Measurements from ENCODE around the gene RNF26. TPM values are rescaled to one million over a fixed set of nuclear protein-coding genes. Genes with fewer than 3 reads are reported as not detected.
A peak's percentile ranks its signal among the peaks of the same experiment; 100 is the strongest.

RNF26 gene
- total RNA-seq, 1 donor from 2014 or later, result 27.9 TPM

- intact Hi-C loops (cut with micrococcal nuclease), result no loop called here
- DNase-seq (ENCODE audit: low spot score), result no peak
- Mint-ChIP-seq H3K27me3 (ENCODE audit: insufficient read depth) (peaks cover 24% of the 10 kb centered on the region), H3K9me3 (no peaks in the 10 kb centered on the region), H3K27ac (peak overlapping the region; percentile 91), H3K4me1 (ENCODE audit: low read depth) (peaks cover 35% of the 10 kb centered on the region), H3K36me3 (ENCODE audit: low read depth) (peaks cover 10% of the 10 kb centered on the region), H3K4me3 (peak overlapping the region; percentile 72)
Measured at GRCh38 chr11:119332111-119332765, 2.1 kb upstream of the RNF26 start.

DNA sequence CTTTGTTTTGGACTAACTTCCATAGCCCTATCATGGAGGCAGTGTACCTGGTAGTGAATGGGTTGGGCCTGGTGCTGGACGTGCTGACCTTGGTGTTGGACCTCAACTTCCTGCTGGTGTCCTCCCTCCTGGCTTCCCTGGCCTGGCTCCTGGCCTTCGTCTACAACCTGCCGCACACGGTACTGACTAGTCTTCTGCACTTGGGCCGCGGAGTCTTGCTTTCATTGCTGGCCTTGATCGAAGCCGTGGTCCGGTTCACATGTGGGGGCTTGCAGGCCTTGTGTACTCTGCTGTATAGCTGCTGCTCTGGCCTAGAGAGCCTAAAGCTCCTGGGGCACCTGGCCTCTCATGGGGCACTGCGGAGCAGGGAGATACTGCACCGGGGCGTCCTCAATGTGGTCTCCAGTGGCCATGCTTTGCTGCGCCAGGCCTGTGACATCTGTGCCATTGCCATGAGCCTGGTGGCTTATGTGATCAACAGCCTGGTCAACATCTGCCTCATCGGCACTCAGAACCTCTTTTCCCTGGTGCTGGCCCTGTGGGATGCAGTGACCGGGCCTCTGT, 846 bp downstream of the RNF26 start:
- peak overlapping the region; percentile 97 for H3K4me3 Mint-ChIP-seq
- peaks cover 21% of the 10 kb centered on the region for H3K27me3 Mint-ChIP-seq (ENCODE audit: insufficient read depth)
- intact Hi-C loops (cut with micrococcal nuclease), result no loop called here
- H3K4me1 Mint-ChIP-seq (ENCODE audit: low read depth), result peaks cover 53% of the 10 kb centered on the region
- peak overlapping the region; percentile 96 for H3K27ac Mint-ChIP-seq
- H3K9me3 Mint-ChIP-seq, result no peaks in the 10 kb centered on the region
- DNase-seq (ENCODE audit: low spot score), result no peak
- H3K36me3 Mint-ChIP-seq (ENCODE audit: low read depth), result peaks cover 22% of the 10 kb centered on the region

GRCh38 chr11:119335655-119336543, 1.6 kb downstream of the RNF26 start:
- H3K36me3 Mint-ChIP-seq (ENCODE audit: low read depth), result peaks cover 22% of the 10 kb centered on the region
- H3K4me3 Mint-ChIP-seq, result peak overlapping the region; percentile 97
- no peak for DNase-seq (ENCODE audit: low spot score)
- peak overlapping the region; percentile 66 for H3K27ac Mint-ChIP-seq
- peaks cover 53% of the 10 kb centered on the region for H3K4me1 Mint-ChIP-seq (ENCODE audit: low read depth)
- no peaks in the 10 kb centered on the region for H3K9me3 Mint-ChIP-seq
- intact Hi-C loops (cut with micrococcal nuclease), result no loop called here
- peaks cover 16% of the 10 kb centered on the region for H3K27me3 Mint-ChIP-seq (ENCODE audit: insufficient read depth)

DNA sequence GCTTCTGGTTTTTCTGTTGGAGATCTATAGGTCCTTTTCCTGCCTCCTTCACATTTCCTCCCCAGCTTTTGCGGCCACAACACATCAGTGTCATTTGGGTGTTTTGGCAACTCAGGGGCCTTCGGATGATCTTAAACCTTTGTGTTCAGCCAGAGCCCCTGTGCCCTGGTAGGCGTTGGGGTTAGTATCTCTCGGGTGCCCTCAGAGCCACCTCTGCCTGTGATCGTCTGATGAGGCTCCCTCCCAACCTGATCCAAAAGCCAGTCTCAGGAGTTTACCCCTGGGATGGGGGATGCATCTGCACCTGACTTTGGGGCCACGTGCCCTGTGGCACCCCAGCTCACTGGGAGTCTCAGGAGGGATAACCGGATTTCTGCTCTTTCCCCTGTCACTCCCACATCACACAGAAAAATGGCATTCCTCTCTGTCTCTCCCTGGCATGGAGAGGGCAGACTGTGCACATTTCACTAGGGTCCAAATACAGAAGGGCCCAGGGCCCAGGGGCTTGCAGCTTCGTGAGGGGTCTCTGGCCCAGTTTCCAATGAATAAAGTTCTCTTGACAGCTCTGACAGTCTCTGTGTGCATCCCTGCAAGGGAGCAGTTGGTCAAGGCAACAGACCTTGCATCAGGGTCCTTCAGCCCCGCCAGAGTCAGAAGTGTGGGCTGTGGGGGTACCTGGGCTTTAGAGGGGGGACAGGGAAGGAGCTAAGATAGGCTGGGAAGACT, 2.6 kb downstream of the RNF26 start:
- H3K36me3 Mint-ChIP-seq (ENCODE audit: low read depth), result peaks cover 22% of the 10 kb centered on the region
- peak overlapping the region; percentile 97 for H3K4me3 Mint-ChIP-seq
- H3K27me3 Mint-ChIP-seq (ENCODE audit: insufficient read depth), result peaks cover 25% of the 10 kb centered on the region
- no peaks in the 10 kb centered on the region for H3K9me3 Mint-ChIP-seq
- intact Hi-C loops (cut with micrococcal nuclease), result no loop called here
- no peak overlapping the region for H3K27ac Mint-ChIP-seq
- H3K4me1 Mint-ChIP-seq (ENCODE audit: low read depth), result peaks cover 53% of the 10 kb centered on the region
- no peak for DNase-seq (ENCODE audit: low spot score)

DNA sequence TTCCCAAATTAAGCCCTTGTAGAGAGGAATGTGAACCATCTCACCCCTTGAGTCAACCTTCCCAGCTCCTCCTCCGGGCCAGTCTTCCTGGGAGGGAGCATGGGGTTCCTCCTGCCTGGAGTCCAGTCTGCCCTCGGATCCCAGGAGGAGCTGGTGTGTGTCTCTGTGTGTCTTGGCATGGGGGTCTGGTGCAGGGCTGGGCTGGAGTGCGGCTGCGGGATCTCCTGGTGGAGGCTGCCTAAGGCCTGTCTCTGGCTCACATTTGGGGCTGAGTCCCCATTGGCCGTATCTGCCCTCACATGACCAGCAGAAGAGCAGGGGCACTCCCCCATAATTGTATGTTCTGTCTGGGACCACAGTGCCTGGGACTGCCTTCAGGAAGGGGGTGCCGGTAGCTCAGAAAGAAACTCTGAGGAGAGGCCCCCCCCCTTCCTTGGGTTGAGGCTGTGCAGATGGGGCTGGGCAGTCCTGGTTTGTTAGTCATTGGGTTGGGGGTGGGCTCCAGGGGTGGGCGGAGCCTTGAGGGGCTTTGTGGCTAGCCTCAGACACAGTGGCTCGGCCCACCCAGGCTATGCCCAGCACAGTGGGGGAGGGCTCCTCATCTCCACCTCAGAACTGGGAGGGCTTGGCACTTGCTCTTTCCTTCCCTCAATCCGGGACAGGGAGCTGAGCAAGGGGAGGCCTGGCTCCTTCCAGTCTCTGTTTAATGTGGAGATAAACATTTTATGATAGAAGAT, 3.4 kb downstream of the RNF26 start:
- Mint-ChIP-seq H3K4me3 (no peak overlapping the region), H3K27ac (no peak overlapping the region), H3K9me3 (no peaks in the 10 kb centered on the region), H3K27me3 (ENCODE audit: insufficient read depth) (peaks cover 23% of the 10 kb centered on the region), H3K4me1 (ENCODE audit: low read depth) (peaks cover 50% of the 10 kb centered on the region), H3K36me3 (ENCODE audit: low read depth) (peaks cover 22% of the 10 kb centered on the region)
- no peak for DNase-seq (ENCODE audit: low spot score)
- intact Hi-C loops (cut with micrococcal nuclease), result loop anchor here (1.0 to 2.0 kb wide), 3 partner anchors 16 to 44 kb away; partner anchors contain the start of gene USP2

DNA sequence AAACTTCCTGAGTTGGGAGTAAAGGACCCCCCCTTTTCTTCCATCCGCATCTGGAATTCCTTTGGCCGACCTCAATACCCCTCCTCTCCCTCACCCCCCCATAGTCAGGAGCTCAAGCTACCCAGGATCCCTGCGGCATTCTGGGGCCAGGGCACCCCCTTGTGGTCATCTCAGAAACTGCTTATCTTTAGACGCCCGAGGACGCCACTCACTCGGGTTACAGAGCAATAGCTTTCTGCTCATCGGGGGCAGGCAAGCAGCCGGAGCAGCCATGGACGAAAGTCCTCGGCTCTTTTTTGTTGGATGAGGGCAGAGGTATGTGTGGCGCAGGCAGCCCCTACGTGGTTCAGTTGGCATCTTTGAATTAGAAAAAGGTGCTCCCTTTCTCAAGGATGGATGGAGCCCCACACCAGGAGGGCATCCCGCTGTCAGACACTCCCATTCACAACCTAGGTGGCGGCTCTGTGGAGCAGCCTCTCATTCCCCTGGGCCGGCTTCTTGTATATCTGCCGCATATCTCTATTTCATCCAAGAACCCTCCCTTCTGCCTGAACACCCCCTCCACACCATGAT, 4.1 kb downstream of the RNF26 start:
- peak overlapping the region; percentile 21 for H3K4me3 Mint-ChIP-seq
- intact Hi-C loops (cut with micrococcal nuclease), result loop anchor here (1.0 to 2.0 kb wide), 3 partner anchors 17 to 43 kb away; partner anchors contain the start of gene USP2
- H3K36me3 Mint-ChIP-seq (ENCODE audit: low read depth), result peaks cover 22% of the 10 kb centered on the region
- DNase-seq (ENCODE audit: low spot score), result peak; percentile 49
- peaks cover 30% of the 10 kb centered on the region for H3K27me3 Mint-ChIP-seq (ENCODE audit: insufficient read depth)
- H3K27ac Mint-ChIP-seq, result no peak overlapping the region
- H3K4me1 Mint-ChIP-seq (ENCODE audit: low read depth), result peaks cover 44% of the 10 kb centered on the region
- H3K9me3 Mint-ChIP-seq, result no peaks in the 10 kb centered on the region

DNA sequence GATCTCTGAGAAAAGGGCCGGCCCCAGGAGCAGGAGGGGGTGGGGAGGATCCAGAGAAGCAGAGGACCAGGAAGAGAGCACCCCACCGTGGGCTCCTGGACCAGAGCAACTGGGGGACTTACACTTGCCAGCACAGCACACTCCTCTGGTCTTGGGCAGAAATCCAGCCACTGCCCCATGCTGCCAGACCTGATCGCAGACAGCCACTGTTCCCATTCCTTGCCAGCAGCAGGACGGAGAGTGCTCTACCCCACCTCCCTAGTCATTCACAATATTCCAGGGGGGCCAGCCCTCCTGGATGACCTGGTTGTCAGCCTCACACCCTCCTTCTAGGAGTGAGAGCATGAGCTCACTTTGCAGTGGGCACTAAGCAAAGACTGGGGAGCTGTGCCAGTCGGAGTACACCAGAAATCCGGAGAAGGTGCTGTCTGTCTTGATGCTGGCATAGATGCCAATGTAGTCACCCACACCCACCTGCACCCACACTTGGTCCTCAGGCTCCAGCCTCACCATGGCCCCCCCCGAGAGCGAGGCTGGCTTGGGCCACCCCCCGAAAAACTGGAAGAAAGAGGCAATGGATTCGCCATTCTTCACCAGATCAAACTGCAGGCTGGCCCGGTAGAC, 4.8 kb downstream of the RNF26 start:
- no peak overlapping the region for H3K27ac Mint-ChIP-seq
- peaks cover 40% of the 10 kb centered on the region for H3K4me1 Mint-ChIP-seq (ENCODE audit: low read depth)
- DNase-seq (ENCODE audit: low spot score), result no peak
- H3K9me3 Mint-ChIP-seq, result no peaks in the 10 kb centered on the region
- intact Hi-C loops (cut with micrococcal nuclease), result loop anchor here (1.0 to 2.0 kb wide), 3 partner anchors 18 to 42 kb away; partner anchors contain the start of gene USP2
- H3K4me3 Mint-ChIP-seq, result no peak overlapping the region
- peaks cover 22% of the 10 kb centered on the region for H3K36me3 Mint-ChIP-seq (ENCODE audit: low read depth)
- peaks cover 32% of the 10 kb centered on the region for H3K27me3 Mint-ChIP-seq (ENCODE audit: insufficient read depth)

GRCh38 chr11:119339589-119340334, 5.4 kb downstream of the RNF26 start:
- intact Hi-C loops (cut with micrococcal nuclease), result loop anchor here (2.0 kb wide), 1 partner anchor 17 kb away; no protein-coding TSS in a partner anchor
- DNase-seq (ENCODE audit: low spot score), result no peak
- Mint-ChIP-seq H3K9me3 (no peaks in the 10 kb centered on the region), H3K4me1 (ENCODE audit: low read depth) (peaks cover 39% of the 10 kb centered on the region), H3K27me3 (ENCODE audit: insufficient read depth) (peaks cover 36% of the 10 kb centered on the region), H3K4me3 (no peak overlapping the region), H3K36me3 (ENCODE audit: low read depth) (peaks cover 22% of the 10 kb centered on the region), H3K27ac (no peak overlapping the region)

GRCh38 chr11:119340335-119341221, 6.3 kb downstream of the RNF26 start, which contains the start of gene C1QTNF5:
Gene C1QTNF5 (minus strand): TSS chr11:119340883. CDS start chr11:119340397, 486 bp downstream.
- no peaks in the 10 kb centered on the region for H3K9me3 Mint-ChIP-seq
- H3K36me3 Mint-ChIP-seq (ENCODE audit: low read depth), result peaks cover 22% of the 10 kb centered on the region
- H3K27me3 Mint-ChIP-seq (ENCODE audit: insufficient read depth), result peaks cover 36% of the 10 kb centered on the region
- no peak within 1 kb of the TSS for H3K27ac Mint-ChIP-seq
- no peak for DNase-seq (ENCODE audit: low spot score)
- intact Hi-C loops (cut with micrococcal nuclease), result no loop called here
- no peak within 1 kb of the TSS for H3K4me3 Mint-ChIP-seq
- peaks cover 31% of the 10 kb centered on the region for H3K4me1 Mint-ChIP-seq (ENCODE audit: low read depth)

GRCh38 chr11:119341222-119342022, 7.1 kb downstream of the RNF26 start:
- H3K36me3 Mint-ChIP-seq (ENCODE audit: low read depth), result peaks cover 17% of the 10 kb centered on the region
- H3K27ac Mint-ChIP-seq, result no peak overlapping the region
- no peak overlapping the region for H3K4me3 Mint-ChIP-seq
- H3K9me3 Mint-ChIP-seq, result no peaks in the 10 kb centered on the region
- no peak for DNase-seq (ENCODE audit: low spot score)
- peaks cover 23% of the 10 kb centered on the region for H3K4me1 Mint-ChIP-seq (ENCODE audit: low read depth)
- intact Hi-C loops (cut with micrococcal nuclease), result no loop called here
- peaks cover 36% of the 10 kb centered on the region for H3K27me3 Mint-ChIP-seq (ENCODE audit: insufficient read depth)

All from activated T-helper 1 cell treated with anti-CD3 and anti-CD28 coated beads, Interleukin-12 subunit alpha, Interleukin-12 subunit beta, Interleukin-2, Interleukin-4 antibody, amounts not matched to agents 30 ng/mL and 10 ng/mL and 1 ng/mL, durations not matched to agents 14 hours and 24 hours and 36 hours (primary cell).